Measurements from ENCODE around the gene GALNT15. TPM values are rescaled to one million over a fixed set of nuclear protein-coding genes. Genes with fewer than 3 reads are reported as not detected.

GALNT15 gene
- total and polyA plus RNA-seq, 12 donors = 0.55 to 30.5 (median 4.3) TPM

- 93 to 95% methylated on average over 2 of the region's 2 CpGs for WGBS, 2 donors
- H3K27me3 ChIP-seq = no peaks in the 10 kb centered on the region
- H3K27ac ChIP-seq = peak overlapping the region in 9 of 10 donors; percentile 20 to 73 (median 63)
- no peak for TF ChIP-seq CTCF (IDR thresholded peaks at IDR 0.05)
- H3K4me3 ChIP-seq = no peak overlapping the region
- DNase-seq (no peak), ATAC-seq (no peak)
- H3K9me3 ChIP-seq = peaks cover 0 to 14% (median 2%) of the 10 kb centered on the region in 11 donors
- peaks cover 0 to 22% (median 13%) of the 10 kb centered on the region in 9 donors for H3K4me1 ChIP-seq
- intact Hi-C loops (cut with DNase I) = no loop called here
- no peaks in the 10 kb centered on the region for H3K36me3 ChIP-seq
Measured at GRCh38 chr3:16140894-16141285, 33.6 kb upstream of the GALNT15 start.

- no peaks in the 10 kb centered on the region for H3K27me3 ChIP-seq
Measured at GRCh38 chr3:16142350-16143025, 32.0 kb upstream of the GALNT15 start.

GRCh38 chr3:16143861-16144447 lies 30.5 kb upstream of the GALNT15 start:
- Histone ChIP-seq H3K36me3 (no peaks in the 10 kb centered on the region), H3K4me3 (no peak overlapping the region), H3K27me3 (no peaks in the 10 kb centered on the region), H3K9me3 (peaks cover 0 to 11% (median 2%) of the 10 kb centered on the region in 11 donors), H3K4me1 (peaks cover 2 to 36% (median 25%) of the 10 kb centered on the region in 9 donors), H3K27ac (no peak overlapping the region)
- TF ChIP-seq CTCF (IDR thresholded peaks at IDR 0.05) = no peak
- ATAC-seq = no peak
- intact Hi-C loops (cut with DNase I) = no loop called here
- DNase-seq = no peak
- WGBS, 2 donors = 40 to 49% methylated on average over 2 of the region's 2 CpGs

More at GRCh38 chr3:16142350-16143025, 32.0 kb upstream of the GALNT15 start:
- intact Hi-C loops (cut with DNase I) = no loop called here
- H3K27ac ChIP-seq = no peak overlapping the region
- ATAC-seq (no peak), DNase-seq (no peak)
- 66 to 67% methylated on average over 5 of the region's 5 CpGs for WGBS, 2 donors
- H3K36me3 ChIP-seq = no peaks in the 10 kb centered on the region
- no peak overlapping the region for H3K4me3 ChIP-seq
- TF ChIP-seq CTCF (IDR thresholded peaks at IDR 0.05) = no peak
- H3K4me1 ChIP-seq = peaks cover 0 to 21% (median 13%) of the 10 kb centered on the region in 9 donors
- peaks cover 0 to 11% (median 2%) of the 10 kb centered on the region in 11 donors for H3K9me3 ChIP-seq

GRCh38 chr3:16145176-16145575 lies 29.3 kb upstream of the GALNT15 start:
- no peak for TF ChIP-seq CTCF (IDR thresholded peaks at IDR 0.05)
- ATAC-seq (no peak), DNase-seq (no peak)
- no peaks in the 10 kb centered on the region for H3K36me3 ChIP-seq
- H3K27me3 ChIP-seq = no peaks in the 10 kb centered on the region
- 98% methylated on average over 2 of the region's 2 CpGs for WGBS, 2 donors
- intact Hi-C loops (cut with DNase I) = no loop called here
- H3K27ac ChIP-seq = no peak overlapping the region
- peaks cover 2 to 37% (median 26%) of the 10 kb centered on the region in 9 donors for H3K4me1 ChIP-seq
- H3K9me3 ChIP-seq = peaks cover 0 to 11% (median 2%) of the 10 kb centered on the region in 11 donors
- no peak overlapping the region for H3K4me3 ChIP-seq
